ENCODE measurements around the gene DENND1B.

DENND1B gene

DNA sequence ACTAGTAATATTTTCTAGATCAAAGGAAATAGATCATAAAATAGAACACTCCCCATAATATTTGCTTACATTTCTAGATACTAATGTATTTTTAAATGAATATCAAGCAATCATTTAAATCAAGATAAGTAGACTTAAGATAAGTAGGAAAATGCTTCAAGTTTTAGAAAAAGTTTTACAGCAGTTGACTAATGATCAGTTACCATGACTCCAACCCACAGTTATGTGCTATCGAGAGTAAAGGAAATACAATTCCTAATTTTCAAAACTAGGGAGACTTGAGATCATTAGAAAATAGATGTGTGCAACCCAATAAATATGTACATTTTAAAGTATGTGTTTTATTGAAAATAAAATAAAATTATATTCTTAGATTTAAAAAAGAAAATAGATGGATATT, 95.0 kb downstream of the DENND1B start:
- no peak for DNase-seq

DNA sequence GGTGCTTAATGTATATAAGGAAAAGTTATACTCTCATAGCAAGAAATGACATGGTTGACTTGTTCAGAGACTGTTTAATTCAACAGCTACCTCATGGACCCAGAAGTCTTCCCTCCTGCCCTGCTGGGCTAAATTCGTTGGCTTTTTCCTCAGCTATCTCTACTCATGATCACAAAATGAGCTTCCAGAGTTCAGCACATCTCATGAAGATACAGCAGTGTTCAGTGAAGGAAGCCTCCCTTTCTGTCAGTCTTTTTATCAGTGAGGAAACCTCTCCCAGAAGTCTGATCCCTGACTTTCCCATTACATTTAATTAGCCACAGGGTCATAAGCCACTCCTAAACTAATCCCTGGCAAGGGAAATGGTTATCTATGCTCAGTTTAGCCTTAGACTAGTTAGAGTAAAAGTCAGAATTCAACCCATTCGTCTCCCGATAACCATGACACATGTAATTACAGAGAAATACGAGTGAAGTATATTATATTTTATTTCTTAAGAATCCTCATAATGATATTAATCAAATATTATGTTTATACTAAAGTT, 97.5 kb downstream of the DENND1B start:
- DNase-seq: no peak

DNA sequence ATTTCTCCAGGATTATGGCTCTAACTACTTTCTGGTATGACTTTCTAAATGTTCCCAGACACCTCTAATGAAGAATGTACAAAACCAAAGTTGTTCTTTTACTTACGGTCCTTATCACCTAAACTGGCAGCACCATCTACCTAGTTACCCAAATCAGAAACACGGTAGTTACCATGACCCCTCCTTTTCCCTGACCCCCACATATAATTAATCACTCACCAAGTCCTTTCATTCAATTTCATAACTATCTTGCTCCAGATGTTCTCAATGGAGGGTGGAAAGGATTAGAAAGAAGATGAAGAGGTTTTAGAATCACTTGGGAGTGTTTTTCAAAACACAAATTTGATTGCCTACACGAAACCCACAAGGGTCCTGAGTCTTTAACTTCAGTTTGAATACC, 98.0 kb downstream of the DENND1B start:
- no peak for DNase-seq

DNA sequence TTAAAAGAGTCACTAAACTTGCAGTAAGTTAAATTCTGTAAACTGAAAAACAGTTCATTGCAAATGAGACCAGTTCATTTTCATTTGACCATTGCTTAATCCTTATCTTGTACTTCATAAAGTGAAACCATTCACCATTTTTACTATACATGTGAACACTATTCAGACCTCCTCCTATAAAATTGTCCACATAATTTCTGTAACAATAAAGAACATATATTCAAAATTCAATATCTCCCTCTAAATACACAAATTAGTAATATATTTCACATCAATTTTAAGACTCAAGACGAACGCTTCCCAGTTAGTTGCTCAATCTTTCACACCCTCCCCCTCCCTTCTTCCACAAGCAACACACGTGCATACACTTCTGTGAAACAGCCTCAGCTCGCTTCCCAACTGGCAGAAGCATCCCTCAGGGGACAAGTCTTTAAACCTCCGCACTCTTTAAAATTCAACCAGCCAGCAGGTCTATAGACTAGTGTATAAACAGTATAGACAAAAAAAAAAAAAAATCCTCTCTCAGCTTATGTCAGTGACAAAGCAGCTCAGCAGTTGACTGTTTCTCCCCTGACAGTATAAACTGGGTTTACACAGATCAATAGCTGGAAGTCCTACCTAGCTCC, 99.6 kb downstream of the DENND1B start:
- no peak for DNase-seq

DNA sequence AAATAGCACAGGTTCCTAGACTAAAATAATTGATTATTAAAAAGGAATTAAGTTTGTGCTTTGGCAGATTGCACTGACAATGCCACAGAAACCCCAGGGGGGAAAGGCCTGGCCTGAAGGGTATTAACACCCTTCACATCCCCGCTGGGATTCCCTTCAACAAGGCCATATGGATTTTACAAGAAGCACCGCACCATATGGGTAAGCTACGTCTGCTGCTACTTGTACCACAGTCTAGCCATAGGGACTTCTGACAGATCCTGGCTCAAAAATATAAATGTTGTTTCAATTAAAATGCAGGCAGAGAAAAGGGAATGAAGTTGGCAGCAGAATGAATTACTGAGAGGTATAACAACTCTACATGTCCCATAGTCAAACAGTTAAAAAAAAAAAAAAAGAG, 101.0 kb downstream of the DENND1B start:
- no peak for DNase-seq

DNA sequence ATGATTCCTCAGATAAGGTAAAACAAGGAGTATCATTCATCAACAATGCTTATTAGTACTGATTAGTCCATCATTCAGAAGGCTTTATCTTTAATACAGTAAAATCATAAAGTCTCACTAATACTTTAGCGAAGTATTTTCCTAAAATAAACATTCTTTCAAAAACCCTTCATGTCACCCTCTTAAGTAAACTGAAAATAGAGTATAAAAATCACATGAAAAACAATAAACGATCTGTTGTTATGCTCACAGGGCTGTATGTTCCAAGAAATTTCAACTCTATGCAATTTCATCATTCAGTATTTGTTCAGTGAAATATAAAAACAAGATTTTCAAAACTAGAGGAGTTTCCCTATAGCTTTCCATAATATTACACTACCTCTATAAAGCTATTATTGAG, 102.0 kb downstream of the DENND1B start:
- DNase-seq: no peak

DNA sequence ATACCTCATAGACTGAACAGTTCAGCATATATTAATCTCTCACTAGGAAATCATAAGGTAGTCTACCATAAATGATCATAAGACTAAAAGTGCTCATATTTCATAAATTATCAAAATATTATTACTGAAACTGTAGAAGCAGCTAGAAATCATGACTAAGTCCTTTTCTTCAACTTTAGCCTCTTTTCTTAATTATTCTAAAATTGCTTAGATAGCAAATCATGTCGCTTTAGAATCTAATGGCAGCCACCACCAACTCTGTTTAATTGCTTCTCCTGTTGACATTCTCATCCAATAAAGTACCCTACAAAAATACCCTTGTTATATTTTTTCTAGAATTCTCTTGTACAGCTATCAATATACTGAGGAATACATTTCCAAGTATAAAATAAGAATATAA, 102.9 kb downstream of the DENND1B start:
- no peak for DNase-seq

DNA sequence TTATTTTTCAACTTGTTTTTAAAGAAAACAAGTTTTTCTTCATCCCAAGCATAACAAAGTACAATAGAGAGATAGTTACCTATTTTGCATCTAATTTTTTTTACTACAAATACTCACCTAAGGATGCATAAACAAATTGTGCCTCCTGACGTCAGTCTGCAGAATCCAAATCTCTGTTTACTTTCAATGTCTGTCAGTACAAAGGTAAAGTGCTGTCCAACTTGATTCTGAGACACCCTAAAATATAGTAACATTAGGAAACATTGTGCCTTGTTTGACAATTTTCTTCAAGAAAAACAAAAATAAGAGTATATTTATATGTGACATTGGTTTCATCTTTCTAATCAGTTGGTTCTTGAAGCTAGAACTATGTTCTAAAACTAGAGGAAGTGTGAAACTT, 103.4 kb downstream of the DENND1B start:
- DNase-seq: no peak

DNA sequence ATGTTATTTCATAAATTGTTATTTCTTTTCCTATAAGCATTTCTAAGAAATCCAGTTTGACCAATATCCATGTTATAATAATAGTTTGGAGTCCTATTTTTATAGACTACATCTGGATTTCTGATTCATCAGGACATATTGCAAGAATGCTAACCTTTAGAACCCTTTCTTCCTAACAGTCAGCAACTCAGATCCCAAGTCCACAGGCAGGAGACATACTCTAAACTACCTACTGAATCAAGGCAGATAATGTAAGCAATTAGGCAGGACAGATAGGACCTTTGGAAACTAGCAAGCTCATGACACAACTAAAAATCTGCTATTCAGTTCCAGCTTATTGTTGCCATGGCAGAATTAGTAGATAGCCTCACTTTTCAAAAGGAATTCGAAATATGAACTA, 104.1 kb downstream of the DENND1B start:
- DNase-seq: no peak

DNA sequence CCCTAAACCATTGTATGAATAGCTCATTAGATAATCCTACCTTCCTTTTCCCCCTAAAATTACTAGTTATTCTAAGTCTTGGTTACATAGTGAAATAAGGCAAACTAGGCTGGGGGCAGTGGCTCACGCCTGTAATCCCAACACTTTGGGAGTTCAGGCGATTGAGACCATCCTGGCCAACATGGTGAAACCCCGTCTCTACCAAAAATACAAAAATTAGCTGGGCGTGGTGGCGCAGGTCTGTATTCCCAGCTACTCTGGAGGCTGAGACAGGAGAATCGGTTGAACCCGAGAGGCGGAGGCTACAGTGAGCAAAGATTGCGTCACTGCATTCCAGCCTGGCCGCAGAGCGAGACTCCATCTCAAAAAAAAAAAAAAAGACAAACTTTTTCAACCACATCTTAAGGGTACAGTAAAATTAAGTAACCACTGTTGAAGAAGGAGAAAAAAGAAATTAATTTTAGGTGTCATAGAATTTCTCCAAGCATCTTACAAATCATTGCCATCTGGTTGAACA, 108.5 kb downstream of the DENND1B start:
- DNase-seq: no peak

DNA sequence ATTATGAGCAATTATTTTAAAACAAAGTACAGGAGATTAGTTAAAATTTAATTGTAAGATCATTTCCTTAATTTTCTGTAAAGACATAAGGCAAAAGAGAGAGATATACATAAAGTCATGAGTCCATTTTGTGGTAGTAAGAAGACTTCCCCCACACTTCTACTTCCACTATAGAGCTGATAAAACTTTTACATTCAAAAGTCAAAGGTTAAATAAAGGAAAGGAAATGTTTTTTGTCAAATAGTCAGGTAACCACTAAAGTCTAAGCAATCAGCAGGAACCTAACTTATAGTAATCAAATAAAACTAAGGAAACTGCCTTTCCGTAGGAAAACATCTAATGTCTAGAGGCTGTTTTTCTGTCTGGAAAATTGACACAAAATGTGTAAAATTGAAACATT, 110.9 kb downstream of the DENND1B start:
- DNase-seq: no peak

DNA sequence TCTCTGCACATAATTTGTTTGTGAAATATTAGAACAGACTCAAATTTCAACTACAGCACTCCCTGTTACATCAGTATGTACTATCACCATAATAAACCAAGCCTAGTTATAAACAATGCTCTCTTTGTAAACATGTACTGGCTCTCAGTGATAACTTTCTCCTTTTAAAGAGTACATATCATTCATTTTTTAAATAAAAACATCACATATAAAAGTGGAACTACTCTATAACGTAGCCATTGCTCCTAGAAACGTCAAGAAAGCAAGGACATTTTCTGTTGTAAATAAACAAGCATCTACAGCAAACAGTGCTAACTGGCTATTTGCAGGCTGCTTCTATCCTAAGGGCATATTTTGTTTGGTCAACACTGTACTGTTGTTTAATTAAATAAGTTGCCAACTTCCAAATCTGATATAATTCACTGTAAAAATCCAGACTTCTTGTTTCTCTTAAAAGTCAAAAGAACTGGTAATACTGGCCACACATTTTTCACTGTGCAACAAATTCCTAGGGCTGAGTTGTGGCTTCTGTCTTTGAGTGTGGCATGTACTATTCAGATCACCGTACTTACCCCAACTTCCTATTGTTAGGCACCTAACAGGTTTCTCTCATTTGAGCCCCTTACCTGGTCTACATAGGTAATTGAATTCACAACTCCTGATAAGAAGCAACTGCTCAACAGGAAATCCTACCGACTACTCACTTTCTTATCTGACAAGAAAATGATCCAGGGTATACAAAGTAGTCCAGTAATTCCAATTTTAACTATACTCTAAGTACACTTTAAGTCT, 111.9 kb downstream of the DENND1B start:
- DNase-seq: no peak

DNA sequence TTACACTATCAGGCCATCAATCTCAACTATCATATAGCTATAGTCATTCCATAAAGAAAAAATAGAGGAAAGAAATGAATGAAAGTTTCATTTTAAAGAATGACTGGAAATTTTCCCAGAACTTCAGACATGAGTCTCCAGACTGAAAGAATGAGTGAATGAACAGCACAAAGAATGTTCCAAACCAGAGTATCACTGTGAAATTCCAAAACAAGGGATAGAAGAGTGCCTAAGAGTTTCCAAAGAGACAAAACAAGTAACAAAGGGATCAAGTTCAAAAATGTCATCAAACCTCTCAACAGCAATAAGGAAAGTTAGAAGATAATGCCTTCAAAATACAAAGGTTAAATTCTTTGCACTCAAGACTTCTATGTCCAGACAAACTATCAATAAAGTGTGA, 114.9 kb downstream of the DENND1B start:
- DNase-seq: no peak

DNA sequence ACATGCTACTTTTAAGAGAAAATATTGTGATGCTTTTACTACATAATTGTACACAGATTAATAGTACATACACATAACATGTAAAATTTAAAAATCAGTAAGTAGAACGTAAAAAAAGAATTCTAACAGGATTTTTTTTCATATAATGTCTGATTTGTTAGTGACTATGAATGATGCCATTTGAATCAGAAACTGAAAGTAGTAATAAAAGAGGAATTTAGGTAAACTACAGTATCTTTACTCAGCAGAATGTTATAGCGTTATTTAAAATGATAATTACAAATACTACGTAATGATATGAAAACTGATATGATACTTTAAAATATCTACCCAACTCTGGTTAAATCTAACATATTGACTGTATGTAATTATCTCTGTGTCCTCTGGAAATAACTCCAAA, 116.1 kb downstream of the DENND1B start:
- no peak for DNase-seq

DNA sequence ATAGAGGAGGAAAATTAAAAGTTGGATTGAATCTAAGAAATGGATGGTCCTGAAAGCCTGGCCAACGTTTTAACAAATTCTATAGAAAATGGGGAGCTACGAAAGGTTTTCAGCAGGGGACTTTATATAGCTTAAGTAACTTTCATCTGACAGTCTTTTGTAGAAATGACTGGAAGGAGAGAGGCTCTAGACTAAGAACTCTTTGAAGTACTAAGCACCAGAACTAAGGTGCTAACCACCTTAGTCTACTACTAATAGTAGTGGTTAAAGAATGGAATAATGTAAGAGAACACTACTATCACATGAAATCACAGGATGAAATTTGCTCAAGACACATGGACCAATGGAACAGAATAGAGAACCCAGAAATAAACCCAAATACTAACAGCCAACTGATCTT, 126.1 kb downstream of the DENND1B start:
- no peak for DNase-seq

DNA sequence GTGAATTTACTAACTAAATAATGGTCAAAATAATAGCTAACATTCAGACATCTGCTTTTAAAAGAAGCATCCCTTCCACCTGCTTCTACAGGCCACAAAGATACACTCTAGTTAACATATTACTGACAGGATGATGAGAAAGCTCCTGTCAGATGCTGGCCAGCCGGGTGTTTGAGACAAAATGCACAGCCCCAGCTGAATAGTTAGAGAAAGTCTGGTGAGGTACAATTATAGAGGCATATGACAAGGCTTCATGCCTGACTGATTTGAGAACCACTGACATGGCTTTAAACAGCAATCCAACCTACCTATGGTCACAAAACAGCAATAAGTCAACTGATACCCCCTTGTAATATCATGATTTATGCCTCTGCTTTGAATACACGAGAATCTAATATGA, 137.0 kb downstream of the DENND1B start:
- no peak for DNase-seq

DNA sequence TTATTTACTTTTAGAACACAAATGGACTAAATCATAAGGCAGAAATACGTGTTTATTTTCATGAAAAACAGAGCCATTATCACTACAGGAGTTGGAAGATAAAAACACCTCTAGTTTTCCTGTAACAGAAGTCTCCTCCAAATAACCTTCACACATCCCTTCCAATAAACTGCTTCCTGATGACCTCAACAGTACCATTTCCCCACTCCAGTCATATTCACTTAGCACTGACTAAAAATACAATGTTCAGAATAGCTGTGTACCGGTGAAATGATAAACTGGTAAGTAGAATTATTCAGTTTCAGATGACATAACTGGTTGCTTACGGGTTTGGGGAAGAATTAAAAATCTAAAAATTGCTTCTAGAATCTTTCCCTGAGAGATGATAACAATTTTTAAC, 137.9 kb downstream of the DENND1B start:
- no peak for DNase-seq

DNA sequence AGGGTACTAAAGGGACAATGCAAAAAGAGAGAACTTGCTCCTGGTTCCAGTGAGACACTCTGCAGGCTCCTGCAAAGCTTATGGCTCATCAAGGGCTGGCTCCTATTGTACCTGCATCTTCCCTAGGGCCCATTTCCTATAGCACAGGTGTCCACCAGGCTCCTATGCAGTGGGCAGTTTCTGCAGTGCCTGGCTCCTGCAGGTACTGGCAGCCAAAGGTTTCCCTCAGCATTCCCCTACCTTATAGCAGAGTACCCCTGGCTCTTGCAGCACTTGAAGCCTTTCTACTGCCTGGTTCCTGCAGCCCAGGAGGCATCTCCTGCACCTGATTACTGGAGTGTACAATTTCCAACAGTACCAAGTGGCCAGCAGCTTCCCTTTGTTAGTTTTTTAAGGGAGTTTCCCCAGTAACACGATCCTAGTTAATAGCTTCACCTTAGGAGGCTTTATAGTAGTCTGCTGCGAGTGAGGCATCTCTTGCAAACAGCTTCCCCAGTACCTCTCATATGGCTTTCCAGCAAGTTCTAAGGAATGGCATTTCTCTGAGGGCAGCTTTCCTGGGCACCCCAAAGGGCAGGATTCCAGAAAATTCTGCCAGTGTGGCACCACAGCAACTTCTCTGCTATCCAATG, 141.7 kb downstream of the DENND1B start:
- no peak for DNase-seq

DNA sequence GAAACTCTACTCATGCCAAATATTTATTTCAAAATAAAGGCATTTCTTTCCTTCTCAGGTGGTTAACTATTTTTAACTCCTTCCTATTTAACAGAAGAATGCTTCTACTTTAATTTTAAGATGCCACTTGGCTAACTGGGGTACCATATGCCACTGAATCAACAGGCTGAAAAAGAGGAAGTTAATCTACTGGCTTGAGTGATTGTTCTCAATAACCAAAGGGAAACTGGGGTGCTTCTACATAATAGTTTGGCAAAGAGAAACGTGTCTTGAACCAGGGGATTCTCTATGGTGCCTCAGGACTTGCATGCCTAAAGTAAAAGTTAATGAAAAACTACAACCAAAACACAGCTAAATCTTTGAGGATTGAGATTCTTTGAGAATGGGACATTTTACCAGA, 142.6 kb downstream of the DENND1B start:
- no peak for DNase-seq

DNA sequence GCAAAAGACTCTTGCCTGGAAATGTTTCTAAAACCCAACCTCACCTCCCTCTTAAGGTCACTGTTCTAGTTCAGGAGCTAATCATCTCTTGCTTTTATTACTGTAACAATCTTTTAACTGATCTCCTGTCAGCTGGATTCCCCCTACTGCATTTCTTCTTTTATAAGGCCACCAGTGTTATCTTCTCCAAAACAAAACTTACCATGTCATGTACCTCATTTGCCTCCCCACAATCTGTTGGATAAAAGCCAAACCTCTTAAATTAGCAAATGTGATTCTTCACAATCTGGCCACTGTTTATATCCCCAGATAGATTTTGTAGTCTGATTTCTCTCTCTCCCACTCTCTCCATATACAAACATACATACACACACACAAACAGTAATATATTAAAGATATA, 143.3 kb downstream of the DENND1B start:
- DNase-seq: no peak

DNA sequence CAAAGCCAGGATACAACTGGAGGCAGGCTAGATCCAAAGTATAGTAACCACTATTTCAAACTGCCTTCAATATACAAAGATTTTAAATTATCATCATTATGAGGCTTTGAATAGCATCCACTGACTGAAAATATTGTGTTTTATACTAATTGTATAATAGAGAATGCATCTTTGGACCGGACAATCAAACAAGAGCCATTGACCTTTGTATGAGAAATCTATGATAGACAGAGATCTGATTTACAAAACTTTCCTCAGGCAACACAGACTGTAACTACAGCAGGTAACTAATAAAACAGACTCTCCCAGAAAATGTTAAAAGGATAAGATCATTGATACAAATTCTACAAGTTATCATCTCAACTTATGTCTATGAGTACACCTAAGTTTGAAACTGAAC, 152.9 kb downstream of the DENND1B start:
- DNase-seq: no peak

DNA sequence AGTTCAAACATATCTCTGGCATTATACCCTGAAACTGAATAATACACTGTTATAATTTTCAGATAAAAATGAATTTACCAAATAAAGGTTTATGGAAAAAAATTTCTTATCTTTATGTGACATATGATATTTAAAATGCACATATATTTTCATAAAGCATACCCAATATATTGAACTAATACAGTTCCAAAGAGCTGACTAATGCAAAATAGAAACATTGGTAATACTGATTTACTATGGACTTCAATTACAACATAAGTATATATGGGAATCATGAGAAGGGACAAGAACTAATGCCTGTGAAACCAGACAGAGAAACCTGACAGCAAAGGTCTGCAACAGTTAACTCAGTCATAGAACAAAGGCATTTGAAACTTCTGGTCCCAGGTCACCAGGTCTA, 153.5 kb downstream of the DENND1B start:
- DNase-seq: no peak

DNA sequence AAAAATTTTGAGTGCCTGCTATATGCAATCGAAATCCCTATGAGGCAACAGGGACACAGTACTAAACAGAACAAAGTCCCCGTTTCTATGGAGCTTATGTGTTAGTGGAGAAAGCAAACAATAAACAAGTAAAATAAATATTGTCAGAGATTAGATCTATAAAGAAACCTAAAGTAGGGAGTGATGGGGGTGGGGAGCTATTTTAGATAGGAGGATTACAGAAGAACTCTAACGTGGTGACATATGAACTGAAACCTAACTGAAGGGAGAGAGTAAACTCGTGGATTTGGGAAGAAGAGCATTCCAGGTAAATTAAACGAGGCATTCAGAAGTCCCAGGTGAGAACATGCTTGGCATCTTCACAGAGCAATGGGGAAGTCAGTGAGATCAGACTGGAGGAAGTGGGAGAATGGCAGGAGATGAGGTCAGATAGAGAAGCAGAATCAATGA, 154.5 kb downstream of the DENND1B start:
- no peak for DNase-seq

Measured in T-helper 9 cell (primary cell).